HG03097 (cell line): ENCODE measurements around the gene CRIP1.
A peak's percentile ranks its signal among the peaks of the same experiment; 100 is the strongest.

ENCODE experiments used
- ATAC-seq: cut with Tn5 transposase; IDR thresholded peaks from one replicate; pipeline ENCODE4 v1.9.1; 2021; ENCODE audit not compliant: unreplicated experiment, low FRiP score

The CRIP1 gene

DNA sequence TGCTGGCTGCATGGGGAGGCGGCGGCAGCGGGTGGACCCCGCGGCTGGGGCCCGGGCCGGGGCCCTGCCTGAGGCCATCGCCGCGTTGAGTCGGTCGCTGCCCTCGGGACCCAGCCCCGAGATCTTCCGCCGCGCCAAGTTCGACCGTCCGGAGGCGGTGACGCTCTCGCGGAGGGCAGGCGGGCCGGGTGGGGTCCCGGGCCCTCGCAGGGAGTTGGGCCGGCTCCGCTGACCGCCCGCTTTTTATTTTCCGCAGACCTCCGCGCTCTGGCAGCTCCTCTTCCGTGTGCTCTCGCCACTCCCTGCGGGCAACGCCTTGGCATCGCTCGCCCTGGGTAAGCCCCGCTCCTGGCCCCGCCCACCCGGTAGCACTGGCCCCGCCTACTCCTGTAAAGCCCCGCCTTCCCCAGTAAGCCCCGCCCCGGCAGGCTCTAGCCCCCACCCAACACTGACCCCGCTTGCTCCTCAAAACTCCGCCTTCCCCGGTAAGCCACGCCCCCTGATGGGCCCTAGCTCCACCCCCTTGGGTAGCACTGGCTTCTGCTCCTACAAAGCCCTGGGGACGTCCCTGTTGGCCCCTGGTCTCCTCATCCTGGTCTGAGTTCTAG is 4.8 kb downstream of the CRIP1 start:
- ATAC-seq, result peak; percentile 2

DNA sequence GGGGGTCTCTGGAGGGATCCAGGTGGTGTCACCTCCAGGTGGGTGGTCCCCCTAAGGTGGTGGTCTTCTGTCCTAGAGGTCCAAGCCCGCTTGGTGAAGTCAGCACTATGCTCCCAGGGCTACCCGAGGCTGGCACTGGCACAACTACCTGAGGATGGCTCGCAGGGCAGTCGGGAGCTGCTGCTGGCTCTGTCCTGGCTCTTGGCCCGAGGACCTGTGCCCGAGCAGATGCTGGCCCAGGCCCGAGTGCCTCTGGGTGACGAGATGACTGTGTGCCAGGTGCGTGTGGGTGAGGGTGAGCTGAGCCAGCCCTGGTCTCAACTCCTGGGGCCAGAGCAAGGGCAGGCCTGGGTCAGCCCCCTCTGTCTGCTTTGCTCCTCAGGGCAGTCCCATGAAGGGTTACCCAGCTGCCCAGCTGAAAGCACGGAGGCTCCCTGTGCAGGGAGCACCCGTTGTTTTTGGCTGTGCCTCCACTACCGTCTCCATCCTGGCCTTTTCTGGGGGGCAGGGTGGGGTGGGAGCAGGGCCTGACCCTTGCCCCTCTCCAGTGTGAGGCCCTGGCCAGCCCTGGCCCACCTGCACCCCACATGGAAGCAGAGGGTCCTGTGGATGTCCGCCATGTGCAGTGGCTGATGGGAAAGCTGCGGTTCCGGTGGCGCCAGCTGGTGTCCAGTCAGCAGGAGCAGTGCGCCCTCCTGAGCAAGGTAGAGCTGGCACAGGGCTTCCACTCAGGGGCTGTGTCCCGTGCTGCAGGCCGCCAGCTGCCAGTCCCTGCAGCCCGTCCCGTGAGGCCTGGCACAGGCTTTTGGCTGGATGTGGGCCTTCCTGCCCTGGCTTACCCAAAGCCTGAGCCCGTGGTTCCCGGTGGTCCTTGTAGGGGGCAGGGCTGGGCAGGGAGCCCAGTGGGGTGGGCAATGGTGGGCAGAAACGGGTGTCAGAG is 5.6 kb downstream of the CRIP1 start:
- no peak for ATAC-seq

GRCh38 chr14:105492971-105493871 is 6.5 kb downstream of the CRIP1 start:
- ATAC-seq, result no peak

- no peak for ATAC-seq
Observed at GRCh38 chr14:105493921-105494605, 7.4 kb downstream of the CRIP1 start.

GRCh38 chr14:105494606-105494929 is 7.9 kb downstream of the CRIP1 start:
- ATAC-seq, result no peak

- ATAC-seq, result no peak
Observed at GRCh38 chr14:105495101-105495989, 8.7 kb downstream of the CRIP1 start.

DNA sequence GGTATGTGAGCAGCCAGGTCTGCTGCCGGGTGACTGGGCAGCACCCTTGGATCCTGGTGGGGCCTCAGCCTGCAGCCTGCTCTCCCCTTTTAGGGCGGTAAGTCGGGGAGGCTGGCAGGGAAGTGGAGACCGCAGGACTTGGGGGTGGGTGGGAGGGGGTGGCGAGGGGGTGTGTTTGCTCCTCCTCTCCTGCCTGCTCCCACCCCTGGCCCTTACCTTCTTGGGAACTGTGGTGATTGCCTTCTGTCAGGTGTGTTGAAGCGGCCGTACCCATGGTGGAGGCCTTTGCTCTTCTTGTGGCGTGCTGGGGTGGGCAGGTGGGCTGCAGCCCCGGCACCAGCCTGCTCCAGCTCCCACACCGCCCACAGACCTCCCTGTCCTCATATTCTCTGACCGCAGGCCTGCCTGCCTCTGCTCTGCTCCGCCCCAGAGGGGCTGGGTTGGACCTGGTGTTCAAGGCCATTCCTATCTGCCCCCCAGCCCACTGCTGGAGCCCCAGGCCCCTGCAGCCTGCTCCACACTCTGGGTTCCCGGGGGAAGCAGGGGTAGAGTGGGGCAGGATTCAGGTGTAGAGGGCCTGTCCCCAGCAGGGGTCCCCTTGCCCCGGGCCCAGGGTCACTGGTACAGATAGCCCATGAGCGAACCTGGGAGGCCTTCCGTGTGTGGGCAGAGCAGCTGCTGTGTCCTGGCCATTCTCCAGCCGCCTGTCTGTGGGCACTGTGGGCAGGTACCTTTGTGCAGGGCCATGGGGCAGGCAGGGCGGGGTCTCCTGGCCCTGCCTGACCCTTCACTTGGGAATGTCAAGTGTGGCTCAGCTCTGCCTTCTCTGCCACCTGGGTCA is 9.5 kb downstream of the CRIP1 start:
- ATAC-seq, result no peak

- no peak for ATAC-seq
Observed at GRCh38 chr14:105496831-105497591, 10.3 kb downstream of the CRIP1 start.

DNA sequence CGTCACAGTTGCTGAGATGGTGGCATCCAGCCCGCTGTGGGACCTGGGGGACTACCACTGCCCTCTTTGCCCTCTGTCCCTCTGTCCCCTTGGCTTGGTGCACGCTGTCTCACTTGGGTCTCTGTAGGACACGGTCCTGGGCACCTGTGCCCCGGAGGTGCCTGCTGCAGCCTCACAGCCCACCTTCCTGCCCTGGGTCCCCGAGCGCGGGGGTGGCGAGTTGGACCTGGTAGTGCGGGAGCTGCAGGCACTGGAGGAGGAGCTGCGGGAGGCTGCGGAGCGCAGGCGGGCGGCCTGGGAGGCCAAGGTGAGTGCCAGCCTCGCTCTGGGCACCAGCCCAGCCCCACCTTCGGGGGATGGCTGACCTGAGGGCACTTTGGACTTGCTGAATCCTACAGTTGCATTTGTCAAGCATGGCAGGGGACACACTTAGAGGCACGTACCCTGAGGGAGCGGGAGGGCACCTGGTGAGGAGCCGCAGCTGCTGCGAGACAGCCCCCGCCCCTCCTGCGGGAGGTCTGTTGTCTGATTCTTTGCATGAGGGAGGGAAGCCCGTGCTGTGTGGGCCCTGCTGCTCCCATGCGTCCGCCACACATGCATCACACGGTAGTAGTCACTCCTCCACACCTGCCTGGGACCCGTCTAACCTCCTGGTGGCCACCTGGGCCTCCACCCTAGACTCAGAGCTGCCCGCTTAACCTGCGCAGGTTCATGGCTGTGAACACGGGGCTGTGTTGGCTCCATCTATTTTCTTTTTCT is 11.2 kb downstream of the CRIP1 start:
- ATAC-seq, result no peak

- ATAC-seq, result no peak
Observed at GRCh38 chr14:105498430-105499255, 12.0 kb downstream of the CRIP1 start.

- no peak for ATAC-seq
Observed at GRCh38 chr14:105499256-105500035, 12.8 kb downstream of the CRIP1 start.

GRCh38 chr14:105500036-105500725 is 13.5 kb downstream of the CRIP1 start:
- no peak for ATAC-seq

- ATAC-seq, result no peak
Observed at GRCh38 chr14:105500726-105501101, 14.0 kb downstream of the CRIP1 start.

GRCh38 chr14:105501504-105502291 is 15.0 kb downstream of the CRIP1 start:
- no peak for ATAC-seq
